Activated T-cell treated with anti-CD3 and anti-CD28 coated beads for 1 hour (primary cell): ENCODE data around the gene TRMT2B.
A peak's percentile ranks its signal among the peaks of the same experiment; 100 is the strongest.
"Not testable (repeated sequence)": the region's sequence is repeated elsewhere in the genome, so short reads cannot be mapped to it uniquely, and the experiment has no call there.

ENCODE experiments used
- DNase-seq: peaks from one replicate; pipeline ENCODE4 v3.0.0-alpha.2; 2020; ENCODE audit warnings: low read depth

Gene TRMT2B

GRCh38 chrX:101051549-101052302, at the start of gene TRMT2B:
TSS of gene TRMT2B (minus strand) at chrX:101052111. CDS start at chrX:101042289, 9,822 bp downstream.
- DNase-seq = peak; percentile 75

GRCh38 chrX:101097546-101098453, 45.9 kb upstream of the TRMT2B start, which contains the start of gene CENPI:
TSS of gene CENPI (plus strand) at chrX:101098204. CDS start at chrX:101101071, 2,867 bp downstream.
- peak; percentile 83 for DNase-seq

GRCh38 chrX:101091817-101092216, 39.9 kb upstream of the TRMT2B start:
- DNase-seq = no peak

- no peak for DNase-seq
These were observed 29.3 kb upstream of the TRMT2B start for GRCh38 chrX:101081231-101081630.

- DNase-seq = no peak
These were observed 28.6 kb upstream of the TRMT2B start for GRCh38 chrX:101080326-101081124.

GRCh38 chrX:101079736-101080270, 27.9 kb upstream of the TRMT2B start:
- DNase-seq = no peak

- no peak for DNase-seq
These were observed 27.0 kb upstream of the TRMT2B start, which contains the start of gene TMEM35A for GRCh38 chrX:101078716-101079598. TSS of gene TMEM35A (plus strand) at chrX:101078879. CDS start at chrX:101079003, 124 bp downstream.

- DNase-seq = no peak
These were observed 19.7 kb upstream of the TRMT2B start for GRCh38 chrX:101071582-101071981.

GRCh38 chrX:101062176-101062575, 10.3 kb upstream of the TRMT2B start:
- DNase-seq = no peak

GRCh38 chrX:101057093-101057714, 5.3 kb upstream of the TRMT2B start:
- no peak for DNase-seq

- not testable (repeated sequence) for DNase-seq
These were observed 4.6 kb upstream of the TRMT2B start for GRCh38 chrX:101056551-101056950.

- no peak for DNase-seq
These were observed 760 bp downstream of the TRMT2B start for GRCh38 chrX:101051153-101051548.

GRCh38 chrX:101040197-101040596, 11.7 kb downstream of the TRMT2B start:
- no peak for DNase-seq

- no peak for DNase-seq
These were observed 14.7 kb downstream of the TRMT2B start for GRCh38 chrX:101037231-101037630.

GRCh38 chrX:101029665-101030064, 22.2 kb downstream of the TRMT2B start:
- no peak for DNase-seq

- DNase-seq = no peak
These were observed 23.3 kb downstream of the TRMT2B start for GRCh38 chrX:101028562-101028961.

GRCh38 chrX:101025126-101025525, 26.8 kb downstream of the TRMT2B start:
- DNase-seq = no peak

GRCh38 chrX:101022020-101022419, 29.9 kb downstream of the TRMT2B start:
- DNase-seq = no peak

GRCh38 chrX:101012031-101012430, 39.9 kb downstream of the TRMT2B start:
- not testable (repeated sequence) for DNase-seq

GRCh38 chrX:101009090-101009489, 42.8 kb downstream of the TRMT2B start:
- no peak for DNase-seq
